Uterus (tissue), 4 donors: ENCODE results near the gene ARSI. TPM values are rescaled to one million over a fixed set of nuclear protein-coding genes. Genes with fewer than 3 reads are reported as not detected.

Experiments
- DNase-seq, 2 donors: peaks; one replicate each; pipeline ENCODE4 v3.0.0-alpha.2; 2019 to 2020
- H3K27ac ChIP-seq, 2 donors: fragments of 200-600 bp; sonication (generic); 1 replicate in 1 of 2; 2 replicates in 1 of 2; pipeline ENCODE4 v1.5.1; 2016 to 2018
- H3K27me3 ChIP-seq, 2 donors: fragments of 200-600 bp; sonication (generic); one replicate each; pipeline ENCODE4 v1.5.1; 2018 to 2019; ENCODE audit warnings: control low read depth in 1 of 2
- H3K36me3 ChIP-seq, 2 donors: fragments of 200-600 bp; sonication (generic); one replicate each; pipeline ENCODE4 v1.5.1; 2019; ENCODE audit warnings: control low read depth in 1 of 2
- H3K4me1 ChIP-seq, 2 donors: fragments of 200-600 bp; sonication (generic); one replicate each; pipeline ENCODE4 v1.5.1; 2018 to 2019; ENCODE audit warnings: control low read depth in 1 of 2
- H3K4me3 ChIP-seq, 2 donors: fragments of 200-600 bp; sonication (generic); 1 replicate in 1 of 2; 2 replicates in 1 of 2; pipeline ENCODE4 v1.5.1; 2018 to 2019; ENCODE audit warnings: mild to moderate bottlenecking in 1 of 2
- H3K9me3 ChIP-seq, 2 donors: fragments of 200-600 bp; sonication (generic); one replicate each; pipeline ENCODE4 v1.5.1; 2019; ENCODE audit warnings: control low read depth in 1 of 2
- CTCF ChIP-seq, 4 experiments: fragments of 200-600 bp in 2 of 4; fragments of 450-650 bp in 2 of 4; sonication (generic) in 2 of 4; IDR thresholded peaks; one replicate each; pipeline ENCODE4 v1.5.1; 2016 to 2019; ENCODE audit warnings: antibody characterized with exemption in 4 of 4, mild to moderate bottlenecking in 2 of 4, moderate library complexity in 1 of 4
- POLR2A ChIP-seq, 2 donors: fragments of 450-650 bp; IDR thresholded peaks; one replicate each; pipeline ENCODE4 v1.6.1; 2016; ENCODE audit warnings: antibody characterized with exemption in 2 of 2, mild to moderate bottlenecking in 1 of 2, moderate library complexity in 1 of 2
- intact Hi-C: fragments of 100-400 bp; cut with DNase I; formaldehyde crosslinking; loops from one replicate; pipeline ENCODE4 v1.15.1; 2023; ENCODE audit warnings: low total_unique reads
- total RNA-seq, 4 donors: library from RNA; depleted of rRNA in 3 of 4; stranded (reverse); fragments of >200 nt in 3 of 4; gene quantifications; one replicate each; pipeline versions ENCODE4 v1.1.0 to v1.2.4, GENCODE V29; 2014 to 2023
- donor health status: DM: yes; HTN: yes; CAD: no.

Gene ARSI
- total RNA-seq, 4 donors from 2014 or later: 4.3 to 15.1 (median 5.7) TPM

- no peak overlapping the region for H3K27ac ChIP-seq
- no peak overlapping the region for H3K4me3 ChIP-seq
- intact Hi-C loops: no loop called here
- no peaks in the 10 kb centered on the region for H3K36me3 ChIP-seq
- peaks cover 0 to 9% of the 10 kb centered on the region in 2 donors for H3K4me1 ChIP-seq
- TF ChIP-seq POLR2A (IDR thresholded peaks at IDR 0.05) (no peak), CTCF (IDR thresholded peaks at IDR 0.05) (no peak)
- H3K27me3 ChIP-seq: no peaks in the 10 kb centered on the region
- DNase-seq: no peak
- H3K9me3 ChIP-seq: no peaks in the 10 kb centered on the region
Measured at GRCh38 chr5:150291388-150292385, 11.0 kb downstream of the ARSI start.

- no peaks in the 10 kb centered on the region for H3K27me3 ChIP-seq
- no peak for DNase-seq
- no peaks in the 10 kb centered on the region for H3K9me3 ChIP-seq
- intact Hi-C loops: no loop called here
- H3K27ac ChIP-seq: no peak within 1 kb of the TSS
- H3K36me3 ChIP-seq: no peaks in the 10 kb centered on the region
- peaks cover 0 to under 1% of the 10 kb centered on the region in 2 donors for H3K4me1 ChIP-seq
- no peak within 1 kb of the TSS for H3K4me3 ChIP-seq
- TF ChIP-seq CTCF (IDR thresholded peaks at IDR 0.05) (no peak), POLR2A (IDR thresholded peaks at IDR 0.05) (no peak)
Measured at GRCh38 chr5:150289551-150290390, 12.9 kb downstream of the ARSI start, which contains the start of gene CAMK2A. Gene CAMK2A (minus strand): TSS chr5:150289773. CDS start chr5:150289625, 148 bp downstream.

- no peaks in the 10 kb centered on the region for H3K27me3 ChIP-seq
- no peak for TF ChIP-seq POLR2A (IDR thresholded peaks at IDR 0.05)
- no peak for TF ChIP-seq CTCF (IDR thresholded peaks at IDR 0.05)
Measured at GRCh38 chr5:150288791-150289190, 13.9 kb downstream of the ARSI start.

GRCh38 chr5:150288361-150288760 is 14.3 kb downstream of the ARSI start:
- H3K4me1 ChIP-seq: no peaks in the 10 kb centered on the region
- no peak overlapping the region for H3K4me3 ChIP-seq
- no peak overlapping the region for H3K27ac ChIP-seq
- TF ChIP-seq CTCF (IDR thresholded peaks at IDR 0.05) (no peak), POLR2A (IDR thresholded peaks at IDR 0.05) (no peak)
- intact Hi-C loops: no loop called here
- DNase-seq: no peak
- H3K36me3 ChIP-seq: no peaks in the 10 kb centered on the region
- H3K9me3 ChIP-seq: no peaks in the 10 kb centered on the region
- H3K27me3 ChIP-seq: no peaks in the 10 kb centered on the region

More at GRCh38 chr5:150288791-150289190, 13.9 kb downstream of the ARSI start:
- Histone ChIP-seq H3K9me3 (no peaks in the 10 kb centered on the region), H3K4me1 (no peaks in the 10 kb centered on the region), H3K27ac (no peak overlapping the region), H3K36me3 (no peaks in the 10 kb centered on the region), H3K4me3 (no peak overlapping the region)
- DNase-seq: no peak
- intact Hi-C loops: no loop called here
